GM23338 (cell line): ENCODE data around the gene STOM.

ENCODE experiments used
- CTCF ChIP-seq, 2 experiments: fragments of 200-600 bp in 1 of 2; sonication (generic) in 1 of 2; conservative IDR thresholded peaks; 2 replicates each; pipeline versions ENCODE4 v1.5.1 to v1.6.1; 2016 to 2017; ENCODE audit warnings: antibody characterized with exemption in 2 of 2, low read depth in 2 of 2, mild to moderate bottlenecking in 2 of 2, moderate library complexity in 1 of 2
- EZH2 ChIP-seq: fragments of 200-600 bp; sonication (generic); IDR thresholded peaks from one replicate; pipeline ENCODE4 v1.8.0; 2017; ENCODE audit warnings: antibody characterized with exemption, mild to moderate bottlenecking, low read depth; ENCODE audit not compliant: unreplicated experiment
- EZH2phosphoT487 ChIP-seq: fragments of 200-600 bp; sonication (generic); IDR thresholded peaks from one replicate; pipeline ENCODE4 v1.8.1; 2018; ENCODE audit warnings: antibody characterized with exemption; ENCODE audit not compliant: unreplicated experiment
- JUNB ChIP-seq: IDR thresholded peaks from one replicate; pipeline ENCODE4 v1.6.1; 2016; ENCODE audit warnings: antibody characterized with exemption; ENCODE audit not compliant: unreplicated experiment
- NANOG ChIP-seq: IDR thresholded peaks from 2 replicates; pipeline ENCODE4 v1.6.1; 2016; ENCODE audit warnings: antibody characterized with exemption, borderline replicate concordance
- POLR2AphosphoS5 ChIP-seq: IDR thresholded peaks from 2 replicates; pipeline ENCODE4 v1.6.1; 2016; ENCODE audit warnings: antibody characterized with exemption, low read depth
- STAT1 ChIP-seq: IDR thresholded peaks from one replicate; pipeline ENCODE4 v1.6.1; 2016; ENCODE audit warnings: antibody characterized with exemption; ENCODE audit not compliant: unreplicated experiment
- ZNF114 ChIP-seq: fragments of 250-450 bp; sonication (Bioruptor Pico); IDR thresholded peaks from 2 replicates; pipeline ENCODE4 v1.5.0; 2020; ENCODE audit warnings: mild to moderate bottlenecking, moderate library complexity
- ZNF331 ChIP-seq: fragments of 250-450 bp; sonication (Bioruptor Pico); IDR thresholded peaks from 2 replicates; pipeline ENCODE4 v1.5.0; 2020; ENCODE audit warnings: low read depth, mild to moderate bottlenecking, moderate library complexity
- TF ChIP-seq, protein P1 (sequence below): IDR thresholded peaks from one replicate; pipeline ENCODE4 v1.6.1; 2018; ENCODE audit warnings: antibody characterized with exemption; ENCODE audit not compliant: unreplicated experiment
- TF ChIP-seq, protein P2 (sequence below): IDR thresholded peaks from 2 replicates; pipeline ENCODE4 v1.6.1; 2016; ENCODE audit warnings: antibody characterized with exemption

- TF ChIP-seq, protein P1, sequence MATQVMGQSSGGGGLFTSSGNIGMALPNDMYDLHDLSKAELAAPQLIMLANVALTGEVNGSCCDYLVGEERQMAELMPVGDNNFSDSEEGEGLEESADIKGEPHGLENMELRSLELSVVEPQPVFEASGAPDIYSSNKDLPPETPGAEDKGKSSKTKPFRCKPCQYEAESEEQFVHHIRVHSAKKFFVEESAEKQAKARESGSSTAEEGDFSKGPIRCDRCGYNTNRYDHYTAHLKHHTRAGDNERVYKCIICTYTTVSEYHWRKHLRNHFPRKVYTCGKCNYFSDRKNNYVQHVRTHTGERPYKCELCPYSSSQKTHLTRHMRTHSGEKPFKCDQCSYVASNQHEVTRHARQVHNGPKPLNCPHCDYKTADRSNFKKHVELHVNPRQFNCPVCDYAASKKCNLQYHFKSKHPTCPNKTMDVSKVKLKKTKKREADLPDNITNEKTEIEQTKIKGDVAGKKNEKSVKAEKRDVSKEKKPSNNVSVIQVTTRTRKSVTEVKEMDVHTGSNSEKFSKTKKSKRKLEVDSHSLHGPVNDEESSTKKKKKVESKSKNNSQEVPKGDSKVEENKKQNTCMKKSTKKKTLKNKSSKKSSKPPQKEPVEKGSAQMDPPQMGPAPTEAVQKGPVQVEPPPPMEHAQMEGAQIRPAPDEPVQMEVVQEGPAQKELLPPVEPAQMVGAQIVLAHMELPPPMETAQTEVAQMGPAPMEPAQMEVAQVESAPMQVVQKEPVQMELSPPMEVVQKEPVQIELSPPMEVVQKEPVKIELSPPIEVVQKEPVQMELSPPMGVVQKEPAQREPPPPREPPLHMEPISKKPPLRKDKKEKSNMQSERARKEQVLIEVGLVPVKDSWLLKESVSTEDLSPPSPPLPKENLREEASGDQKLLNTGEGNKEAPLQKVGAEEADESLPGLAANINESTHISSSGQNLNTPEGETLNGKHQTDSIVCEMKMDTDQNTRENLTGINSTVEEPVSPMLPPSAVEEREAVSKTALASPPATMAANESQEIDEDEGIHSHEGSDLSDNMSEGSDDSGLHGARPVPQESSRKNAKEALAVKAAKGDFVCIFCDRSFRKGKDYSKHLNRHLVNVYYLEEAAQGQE, result no peak
- TF ChIP-seq EZH2, result no peak
- TF ChIP-seq CTCF (conservative IDR thresholded peaks at IDR 0.05; ENCODE audit: low read depth in 2 of 2), result no peak
- TF ChIP-seq ZNF114 (CRISPR knock-in tag), result no peak
- no peak for TF ChIP-seq STAT1
- no peak for TF ChIP-seq POLR2AphosphoS5
- no peak for TF ChIP-seq ZNF331 (CRISPR knock-in tag)
- no peak for TF ChIP-seq EZH2phosphoT487
- no peak for TF ChIP-seq JUNB
- no peak for TF ChIP-seq NANOG
- TF ChIP-seq, protein P2, sequence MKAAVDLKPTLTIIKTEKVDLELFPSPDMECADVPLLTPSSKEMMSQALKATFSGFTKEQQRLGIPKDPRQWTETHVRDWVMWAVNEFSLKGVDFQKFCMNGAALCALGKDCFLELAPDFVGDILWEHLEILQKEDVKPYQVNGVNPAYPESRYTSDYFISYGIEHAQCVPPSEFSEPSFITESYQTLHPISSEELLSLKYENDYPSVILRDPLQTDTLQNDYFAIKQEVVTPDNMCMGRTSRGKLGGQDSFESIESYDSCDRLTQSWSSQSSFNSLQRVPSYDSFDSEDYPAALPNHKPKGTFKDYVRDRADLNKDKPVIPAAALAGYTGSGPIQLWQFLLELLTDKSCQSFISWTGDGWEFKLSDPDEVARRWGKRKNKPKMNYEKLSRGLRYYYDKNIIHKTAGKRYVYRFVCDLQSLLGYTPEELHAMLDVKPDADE, result no peak
These were observed 20.0 kb downstream of the STOM start for GRCh38 chr9:121350036-121350435.
